SU-DHL-6 (cell line): ENCODE data around the gene NIPSNAP2.

Source experiments
- EZH2phosphoT487 ChIP-seq: fragments of 200-600 bp; sonication (generic), shearing (Covaris generic); conservative IDR thresholded peaks from 2 replicates; pipeline ENCODE4 v1.6.1; 2018; ENCODE audit warnings: mild to moderate bottlenecking, antibody characterized with exemption, low read length, moderate library complexity, mixed read lengths
- TF ChIP-seq, protein P1 (sequence below): fragments of 200-600 bp; sonication (generic); IDR thresholded peaks from one replicate; pipeline ENCODE4 v1.5.1; 2017; ENCODE audit warnings: antibody characterized with exemption, mild to moderate bottlenecking, low read length, moderate library complexity; ENCODE audit not compliant: insufficient read depth, poor library complexity, severe bottlenecking

DNA sequence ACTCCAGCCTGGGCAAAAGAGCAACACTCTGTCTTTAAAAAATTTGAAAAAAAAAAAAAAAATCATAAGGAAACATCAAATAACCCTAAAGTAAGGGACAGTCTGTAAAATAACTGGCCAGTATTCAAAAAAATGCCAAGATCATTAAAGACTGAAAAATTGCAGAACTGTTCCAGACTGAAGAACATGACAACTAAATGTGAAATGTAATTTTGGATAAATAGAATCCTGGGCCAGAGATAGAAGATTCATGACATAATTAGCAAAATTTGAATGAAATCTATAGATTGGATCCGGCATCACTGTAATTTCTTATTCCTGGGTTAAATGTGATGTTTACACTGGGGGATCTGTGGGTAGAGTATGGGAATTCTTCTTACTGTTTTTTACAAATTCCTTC, 83.9 kb downstream of the NIPSNAP2 start:
- TF ChIP-seq, protein P1, sequence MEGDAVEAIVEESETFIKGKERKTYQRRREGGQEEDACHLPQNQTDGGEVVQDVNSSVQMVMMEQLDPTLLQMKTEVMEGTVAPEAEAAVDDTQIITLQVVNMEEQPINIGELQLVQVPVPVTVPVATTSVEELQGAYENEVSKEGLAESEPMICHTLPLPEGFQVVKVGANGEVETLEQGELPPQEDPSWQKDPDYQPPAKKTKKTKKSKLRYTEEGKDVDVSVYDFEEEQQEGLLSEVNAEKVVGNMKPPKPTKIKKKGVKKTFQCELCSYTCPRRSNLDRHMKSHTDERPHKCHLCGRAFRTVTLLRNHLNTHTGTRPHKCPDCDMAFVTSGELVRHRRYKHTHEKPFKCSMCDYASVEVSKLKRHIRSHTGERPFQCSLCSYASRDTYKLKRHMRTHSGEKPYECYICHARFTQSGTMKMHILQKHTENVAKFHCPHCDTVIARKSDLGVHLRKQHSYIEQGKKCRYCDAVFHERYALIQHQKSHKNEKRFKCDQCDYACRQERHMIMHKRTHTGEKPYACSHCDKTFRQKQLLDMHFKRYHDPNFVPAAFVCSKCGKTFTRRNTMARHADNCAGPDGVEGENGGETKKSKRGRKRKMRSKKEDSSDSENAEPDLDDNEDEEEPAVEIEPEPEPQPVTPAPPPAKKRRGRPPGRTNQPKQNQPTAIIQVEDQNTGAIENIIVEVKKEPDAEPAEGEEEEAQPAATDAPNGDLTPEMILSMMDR, result no peak
- no peak for TF ChIP-seq EZH2phosphoT487
